ENCODE measurements around the gene LGALS9.
"Not testable (repeated sequence)": the region's sequence is repeated elsewhere in the genome, so short reads cannot be mapped to it uniquely, and the experiment has no call there.

Gene LGALS9

GRCh38 chr17:27665549-27665948 is 34.6 kb downstream of the LGALS9 start:
- TF ChIP-seq ZBTB1 (tag by site-specific recombination; IDR thresholded peaks at IDR 0.05) (no peak), ZNF510 (tag by site-specific recombination; IDR thresholded peaks at IDR 0.05; ENCODE audit: insufficient replicate concordance) (no peak), KLF9 (tag by site-specific recombination; IDR thresholded peaks at IDR 0.05; ENCODE audit: low read depth) (no peak), ZNF214 (tag by site-specific recombination; IDR thresholded peaks at IDR 0.05; ENCODE audit: borderline replicate concordance) (no peak), KLF17 (tag by site-specific recombination; IDR thresholded peaks at IDR 0.05) (no peak), ZNF677 (tag by site-specific recombination; IDR thresholded peaks at IDR 0.05) (no peak), GLIS2 (tag by site-specific recombination; IDR thresholded peaks at IDR 0.05) (no peak), SP2 (tag by site-specific recombination; IDR thresholded peaks at IDR 0.05) (no peak), ZNF280C (tag by site-specific recombination; IDR thresholded peaks at IDR 0.05) (no peak), ZNF138 (tag by site-specific recombination; IDR thresholded peaks at IDR 0.05; ENCODE audit: borderline replicate concordance) (no peak), ZNF157 (tag by site-specific recombination; IDR thresholded peaks at IDR 0.05) (no peak), ZNF148 (tag by site-specific recombination; IDR thresholded peaks at IDR 0.05; ENCODE audit: borderline replicate concordance) (no peak), ZEB2 (tag by site-specific recombination; IDR thresholded peaks at IDR 0.05) (no peak), ZNF560 (tag by site-specific recombination; IDR thresholded peaks at IDR 0.05; ENCODE audit: borderline replicate concordance) (no peak), ZNF843 (tag by site-specific recombination; IDR thresholded peaks at IDR 0.05) (no peak), KLF1 (tag by site-specific recombination; IDR thresholded peaks at IDR 0.05) (no peak), ZNF175 (tag by site-specific recombination; IDR thresholded peaks at IDR 0.05) (no peak), ZNF549 (tag by site-specific recombination; IDR thresholded peaks at IDR 0.05) (no peak)
- ChIA-PET POLR2A (no interaction called here), CTCF (interaction anchor here (1.0 to 5.2 kb wide), 4 partner anchors 8 to 91 kb away, joined by 3 to 44 read pairs (median 5); no protein-coding TSS in a partner anchor)
- no peaks in the 10 kb centered on the region for H3K4me1 ChIP-seq (ENCODE audit: control insufficient read depth, insufficient read depth, low read length)
- H3K36me3 ChIP-seq (ENCODE audit: control insufficient read depth in 2 of 2, insufficient read depth in 1 of 2, low read length in 2 of 2): no peaks in the 10 kb centered on the region
- no peak overlapping the region for H3K4me3 ChIP-seq (ENCODE audit: low read depth, low read length)
- H3K9me3 ChIP-seq (ENCODE audit: control insufficient read depth, insufficient read depth, low read depth, low read length): no peaks in the 10 kb centered on the region
- H3K27ac ChIP-seq (ENCODE audit: extremely low read depth, low read depth, low read length): no peak overlapping the region

GRCh38 chr17:27666270-27666669 is 35.3 kb downstream of the LGALS9 start:
- H3K4me3 ChIP-seq (ENCODE audit: low read depth, low read length); H3K9me3 ChIP-seq (ENCODE audit: control insufficient read depth, insufficient read depth, low read depth, low read length); H3K4me1 ChIP-seq (ENCODE audit: control insufficient read depth, insufficient read depth, low read length); POLR2A ChIA-PET; H3K27ac ChIP-seq (ENCODE audit: extremely low read depth, low read depth, low read length); H3K36me3 ChIP-seq (ENCODE audit: control insufficient read depth in 2 of 2, insufficient read depth in 1 of 2, low read length in 2 of 2): not testable (repeated sequence)
- CTCF ChIA-PET: interaction anchor here (1.0 to 5.2 kb wide), 4 partner anchors 9 to 90 kb away, joined by 3 to 44 read pairs (median 5); no protein-coding TSS in a partner anchor

Data from HEK293 (cell line).